Smooth muscle cell (in vitro differentiated cells): ENCODE results near the gene KLK4. TPM values are rescaled to one million over a fixed set of nuclear protein-coding genes. Genes with fewer than 3 reads are reported as not detected.

Source experiments
- DNase-seq: peaks from one replicate; lab custom pipeline; 2025; ENCODE audit not compliant: unreplicated experiment; lab: John Stamatoyannopoulos, UW
- H2AFZ ChIP-seq: fragments of 200-600 bp; sonication (generic); 2 replicates; pipeline ENCODE4 v1.6.0; 2016; ENCODE audit warnings: antibody characterized with exemption, low read depth, mild to moderate bottlenecking
- H3F3A ChIP-seq: fragments of 200-600 bp; sonication (generic); 2 replicates; pipeline ENCODE4 v1.6.0; 2017; ENCODE audit warnings: antibody characterized with exemption, low read depth
- H3K27ac ChIP-seq: fragments of 200-600 bp; sonication (generic); 2 replicates; pipeline ENCODE4 v1.5.1; 2016; ENCODE audit warnings: low read depth, mild to moderate bottlenecking
- H3K27me3 ChIP-seq: fragments of 200-600 bp; sonication (generic); 2 replicates; pipeline ENCODE4 v1.6.1; 2016; ENCODE audit warnings: low read depth, mild to moderate bottlenecking
- H3K36me3 ChIP-seq: fragments of 200-600 bp; sonication (generic); 2 replicates; pipeline ENCODE4 v1.5.1; 2016; ENCODE audit warnings: low read depth
- H3K4me1 ChIP-seq: fragments of 200-600 bp; sonication (generic); 2 replicates; pipeline ENCODE4 v1.5.1; 2016; ENCODE audit warnings: low read depth
- H3K4me2 ChIP-seq: fragments of 200-600 bp; sonication (generic); 2 replicates; pipeline ENCODE4 v1.6.0; 2016; ENCODE audit warnings: mild to moderate bottlenecking
- H3K4me3 ChIP-seq: fragments of 200-600 bp; sonication (generic); 2 replicates; pipeline ENCODE4 v1.5.1; 2016; ENCODE audit warnings: mild to moderate bottlenecking
- H3K79me2 ChIP-seq: fragments of 200-600 bp; sonication (generic); 2 replicates; pipeline ENCODE4 v1.6.0; 2016; ENCODE audit warnings: low read depth, mild to moderate bottlenecking
- H3K9ac ChIP-seq: fragments of 200-600 bp; sonication (generic); 2 replicates; pipeline ENCODE4 v1.6.0; 2016; ENCODE audit warnings: low read depth
- H3K9me3 ChIP-seq: fragments of 200-600 bp; sonication (generic); replicated peaks from 2 replicates; pipeline ENCODE4 v1.5.1; 2016; ENCODE audit warnings: low read depth
- H4K20me1 ChIP-seq: fragments of 200-600 bp; sonication (generic); 2 replicates; pipeline ENCODE4 v1.6.0; 2016; ENCODE audit warnings: low read depth
- CTCF ChIP-seq: fragments of 200-600 bp; sonication (generic); IDR thresholded peaks from 2 replicates; pipeline ENCODE4 v1.5.1; 2017; ENCODE audit warnings: borderline replicate concordance, mild to moderate bottlenecking, antibody characterized with exemption; ENCODE audit not compliant: insufficient read depth, poor library complexity, severe bottlenecking
- WGBS: methylation state at CpG from one replicate; pipeline ENCODE4 v1.1.7; 2016; ENCODE audit warnings: low lambda C conversion rate; 5-methylcytosine and 5-hydroxymethylcytosine counted together
- polyA plus RNA-seq: library from polyadenylated mRNA; unstranded; fragments of >200 nt; fragmentation: Nextera tagmentation; extraction: Ambion mirVana; gene quantifications from 2 replicates; pipeline ENCODE4 v1.2.1, GENCODE V29; 2016
- total RNA-seq: library from RNA; depleted of rRNA; stranded (reverse); fragments of >200 nt; gene quantifications from 2 replicates; pipeline ENCODE4 v1.2.3, GENCODE V29; 2014

Gene KLK4
- total and polyA plus RNA-seq, 2 experiments from 2014 or later: 0.82 TPM; not detected in 1

- peaks cover 4% of the 10 kb centered on the region for H3K27me3 ChIP-seq
- H4K20me1 ChIP-seq: no peaks in the 10 kb centered on the region
- WGBS: 75% methylated on average over 4 of the region's 4 CpGs
- no peak overlapping the region for H3K4me3 ChIP-seq
- H3F3A ChIP-seq: no peaks in the 10 kb centered on the region
- H3K27ac ChIP-seq: no peak overlapping the region
- H3K4me2 ChIP-seq: no peak overlapping the region
- no peaks in the 10 kb centered on the region for H3K36me3 ChIP-seq
- H3K4me1 ChIP-seq: no peaks in the 10 kb centered on the region
- no peak for DNase-seq
- H3K9ac ChIP-seq: no peak overlapping the region
- no peaks in the 10 kb centered on the region for H3K9me3 ChIP-seq
- no peak overlapping the region for H2AFZ ChIP-seq
- H3K79me2 ChIP-seq: no peaks in the 10 kb centered on the region
- no peak for TF ChIP-seq CTCF
These were observed 21.5 kb upstream of the KLK4 start for GRCh38 chr19:50932690-50933083.

GRCh38 chr19:50932018-50932689, 21.0 kb upstream of the KLK4 start:
- TF ChIP-seq CTCF: no peak
- H3K27me3 ChIP-seq: peaks cover 4% of the 10 kb centered on the region
- no peaks in the 10 kb centered on the region for H3K4me1 ChIP-seq
- H3K9ac ChIP-seq: no peak overlapping the region
- no peak overlapping the region for H3K4me3 ChIP-seq
- no peak overlapping the region for H2AFZ ChIP-seq
- no peak for DNase-seq
- WGBS: 91% methylated on average over 11 of the region's 11 CpGs
- H3K27ac ChIP-seq: no peak overlapping the region
- H3K79me2 ChIP-seq: no peaks in the 10 kb centered on the region
- no peaks in the 10 kb centered on the region for H4K20me1 ChIP-seq
- no peaks in the 10 kb centered on the region for H3K36me3 ChIP-seq
- H3K4me2 ChIP-seq: no peak overlapping the region
- H3F3A ChIP-seq: no peaks in the 10 kb centered on the region
- H3K9me3 ChIP-seq: no peaks in the 10 kb centered on the region

- H3K36me3 ChIP-seq: no peaks in the 10 kb centered on the region
- no peaks in the 10 kb centered on the region for H3K79me2 ChIP-seq
- H3K27me3 ChIP-seq: peaks cover 4% of the 10 kb centered on the region
- no peak for TF ChIP-seq CTCF
- no peaks in the 10 kb centered on the region for H4K20me1 ChIP-seq
- no peak overlapping the region for H3K4me3 ChIP-seq
- no peaks in the 10 kb centered on the region for H3K9me3 ChIP-seq
- no peak overlapping the region for H2AFZ ChIP-seq
- DNase-seq: no peak
- H3K27ac ChIP-seq: no peak overlapping the region
- no peaks in the 10 kb centered on the region for H3F3A ChIP-seq
- H3K4me2 ChIP-seq: no peak overlapping the region
- H3K9ac ChIP-seq: no peak overlapping the region
- no peaks in the 10 kb centered on the region for H3K4me1 ChIP-seq
These were observed 19.8 kb upstream of the KLK4 start for GRCh38 chr19:50931023-50931422.

- Histone ChIP-seq H3K9ac (no peak overlapping the region), H3K4me2 (no peak overlapping the region), H3F3A (no peaks in the 10 kb centered on the region), H3K27me3 (peaks cover 8% of the 10 kb centered on the region), H4K20me1 (no peaks in the 10 kb centered on the region), H2AFZ (no peak overlapping the region), H3K4me3 (no peak overlapping the region), H3K79me2 (no peaks in the 10 kb centered on the region), H3K9me3 (no peaks in the 10 kb centered on the region), H3K4me1 (no peaks in the 10 kb centered on the region), H3K36me3 (no peaks in the 10 kb centered on the region), H3K27ac (no peak overlapping the region)
- no peak for TF ChIP-seq CTCF
- no peak for DNase-seq
- 93% methylated on average over 5 of the region's 5 CpGs for WGBS
These were observed 17.6 kb upstream of the KLK4 start for GRCh38 chr19:50928831-50929230.
